CD4-positive, CD25-positive, alpha-beta regulatory T cell (primary cell): ENCODE data around the gene RHBDF1. TPM values are rescaled to one million over a fixed set of nuclear protein-coding genes. Genes with fewer than 3 reads are reported as not detected.

Experiments
- ATAC-seq, 2 donors: fragments of 150-1000 bp; cut with Tn5 transposase; one replicate each; pipeline ENCODE4 v1.10.0; 2021; ENCODE audit warnings: low read depth in 2 of 2, moderate number of reproducible peaks in 2 of 2, moderate library complexity in 1 of 2
- DNase-seq, 3 donors: peaks; one replicate each; pipeline versions ENCODE4 v3.0.0 to v3.0.0-alpha.2; 2012 to 2022; ENCODE audit warnings: mixed read lengths in 1 of 3
- H3K27ac ChIP-seq: one replicate; pipeline ENCODE4 v1.7.0; 2013; ENCODE audit warnings: mild to moderate bottlenecking, low read length; ENCODE audit not compliant: insufficient read depth, poor library complexity, severe bottlenecking
- H3K27me3 ChIP-seq: one replicate; pipeline ENCODE4 v1.7.0; 2013; ENCODE audit warnings: low read length; ENCODE audit not compliant: control insufficient read depth, insufficient read depth
- H3K36me3 ChIP-seq: one replicate; pipeline ENCODE4 v1.7.0; 2013; ENCODE audit warnings: mild to moderate bottlenecking, low read length, moderate library complexity; ENCODE audit not compliant: control insufficient read depth, insufficient read depth
- H3K4me1 ChIP-seq: 2 replicates; pipeline ENCODE4 v1.7.0; 2013; ENCODE audit warnings: mild to moderate bottlenecking, low read length; ENCODE audit not compliant: insufficient read depth, control insufficient read depth, poor library complexity, severe bottlenecking
- H3K4me3 ChIP-seq: one replicate; pipeline ENCODE4 v1.7.0; 2013; ENCODE audit warnings: low read depth, mild to moderate bottlenecking, low read length, moderate library complexity
- H3K9me3 ChIP-seq, 2 experiments: 1 replicate in 1 of 2; 2 replicates in 1 of 2; pipeline ENCODE4 v1.7.0; 2013; ENCODE audit warnings: low read length in 2 of 2, mild to moderate bottlenecking in 1 of 2, moderate library complexity in 1 of 2; ENCODE audit not compliant: control insufficient read depth in 2 of 2
- H3K27ac Mint-ChIP-seq, 3 donors: one replicate each; pipeline ENCODE4 v1.8.0; 2020 to 2022; ENCODE audit warnings: mild to moderate bottlenecking in 3 of 3, mixed read lengths in 3 of 3, moderate library complexity in 2 of 3
- H3K27me3 Mint-ChIP-seq: one replicate; pipeline ENCODE4 v1.8.0; 2022; ENCODE audit warnings: mild to moderate bottlenecking, mixed read lengths
- H3K36me3 Mint-ChIP-seq: one replicate; pipeline ENCODE4 v1.8.0; 2020; ENCODE audit warnings: mixed read lengths
- H3K4me1 Mint-ChIP-seq, 4 donors: one replicate each; pipeline ENCODE4 v1.8.0; 2020 to 2022; ENCODE audit warnings: mixed read lengths in 4 of 4, mild to moderate bottlenecking in 1 of 4
- H3K4me3 Mint-ChIP-seq, 4 donors: one replicate each; pipeline ENCODE4 v1.8.0; 2020 to 2022; ENCODE audit warnings: mild to moderate bottlenecking in 4 of 4, mixed read lengths in 4 of 4, moderate library complexity in 3 of 4
- H3K9me3 Mint-ChIP-seq, 7 donors: one replicate each; pipeline ENCODE4 v1.8.0; 2020 to 2022; ENCODE audit warnings: mixed read lengths in 7 of 7, mild to moderate bottlenecking in 3 of 7, moderate library complexity in 2 of 7
- polyA plus RNA-seq, 4 donors: library from polyadenylated mRNA; unstranded; fragments of 300-500 nt; fragmentation: Illumina TruSeq; gene quantifications; one replicate each; pipeline ENCODE4 v1.2.3, GENCODE V29; 2021
- total RNA-seq: library from RNA; stranded (reverse); gene quantifications from one replicate; pipeline ENCODE4 v1.2.3, GENCODE V29; 2022

The RHBDF1 gene
- total and polyA plus RNA-seq, 5 donors from 2014 or later: 0.67 TPM; not detected in 4

- peaks cover 3 to 9% (median 5%) of the 10 kb centered on the region in 4 donors for H3K4me1 Mint-ChIP-seq
- Histone ChIP-seq H3K4me1 (no peaks in the 10 kb centered on the region), H3K27me3 (no peaks in the 10 kb centered on the region), H3K9me3 (no peaks in the 10 kb centered on the region), H3K27ac (no peak overlapping the region), H3K36me3 (peaks cover 3% of the 10 kb centered on the region), H3K4me3 (no peak overlapping the region)
- H3K4me3 Mint-ChIP-seq: no peak overlapping the region
- no peaks in the 10 kb centered on the region for H3K27me3 Mint-ChIP-seq
- no peaks in the 10 kb centered on the region for H3K9me3 Mint-ChIP-seq
- no peak for ATAC-seq
- DNase-seq: no peak
- H3K36me3 Mint-ChIP-seq: peaks cover 10% of the 10 kb centered on the region
- H3K27ac Mint-ChIP-seq: no peak overlapping the region
Observed at GRCh38 chr16:102060-102855, 29.8 kb upstream of the RHBDF1 start.

DNA sequence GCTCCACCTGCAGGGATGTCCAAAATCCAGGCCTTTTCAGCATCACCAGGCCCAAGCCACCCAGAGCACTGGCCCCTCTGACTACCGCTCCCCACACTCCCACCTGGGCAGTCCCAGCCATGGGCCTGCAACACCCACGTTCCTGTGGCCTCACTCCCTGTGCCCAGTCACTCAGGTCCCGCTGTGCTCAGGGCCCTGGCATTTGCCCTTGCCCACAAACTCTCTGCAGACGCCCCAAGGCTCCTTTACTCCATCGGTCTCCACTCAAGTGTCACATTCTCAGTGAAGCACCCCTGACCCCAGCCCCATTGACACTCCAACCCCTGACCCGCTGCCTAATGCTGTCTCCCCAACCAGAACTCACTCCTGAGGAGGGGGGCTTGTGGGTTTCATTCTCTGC lies 29.2 kb upstream of the RHBDF1 start:
- ATAC-seq (no peak), DNase-seq (no peak)
- peaks cover 4% of the 10 kb centered on the region for H3K4me1 ChIP-seq
- peak overlapping the region in 1 of 4 donors; percentile 43 for H3K4me3 Mint-ChIP-seq
- H3K27me3 Mint-ChIP-seq: no peaks in the 10 kb centered on the region
- no peaks in the 10 kb centered on the region for H3K9me3 Mint-ChIP-seq
- H3K36me3 ChIP-seq: peaks cover 3% of the 10 kb centered on the region
- H3K4me1 Mint-ChIP-seq: peaks cover 0 to 10% (median 3%) of the 10 kb centered on the region in 4 donors
- no peak overlapping the region for H3K27ac Mint-ChIP-seq
- no peak overlapping the region for H3K27ac ChIP-seq
- peaks cover 10% of the 10 kb centered on the region for H3K36me3 Mint-ChIP-seq
- no peaks in the 10 kb centered on the region for H3K27me3 ChIP-seq
- no peaks in the 10 kb centered on the region for H3K9me3 ChIP-seq
- H3K4me3 ChIP-seq: no peak overlapping the region

DNA sequence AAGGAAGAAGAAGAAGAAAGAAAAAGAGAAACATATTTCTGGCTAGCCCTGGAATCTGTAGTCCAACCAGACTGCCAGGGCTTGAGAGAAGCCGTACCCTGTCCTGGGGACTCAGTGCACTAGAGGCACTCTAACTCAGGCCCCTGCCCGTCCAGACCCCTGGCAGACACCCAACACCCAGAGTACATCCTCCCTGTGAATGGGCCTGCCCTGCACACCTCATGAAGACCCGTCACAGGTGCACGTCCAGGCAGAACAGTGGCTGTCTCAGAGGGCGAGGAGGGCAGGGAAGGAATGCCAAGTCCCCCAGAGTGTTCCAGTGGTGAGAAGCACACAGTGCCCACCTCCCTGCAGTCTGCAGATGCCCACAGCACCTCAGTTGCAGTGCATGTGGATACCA lies 28.6 kb upstream of the RHBDF1 start:
- DNase-seq (no peak), ATAC-seq (no peak)
- peaks cover 10% of the 10 kb centered on the region for H3K36me3 Mint-ChIP-seq
- peaks cover 3% of the 10 kb centered on the region for H3K36me3 ChIP-seq
- peaks cover 0 to 10% (median 3%) of the 10 kb centered on the region in 4 donors for H3K4me1 Mint-ChIP-seq
- no peaks in the 10 kb centered on the region for H3K9me3 ChIP-seq
- H3K9me3 Mint-ChIP-seq: no peaks in the 10 kb centered on the region
- no peaks in the 10 kb centered on the region for H3K27me3 Mint-ChIP-seq
- H3K27me3 ChIP-seq: no peaks in the 10 kb centered on the region
- H3K4me3 Mint-ChIP-seq: no peak overlapping the region
- H3K27ac Mint-ChIP-seq: no peak overlapping the region
- peaks cover 4% of the 10 kb centered on the region for H3K4me1 ChIP-seq
- no peak overlapping the region for H3K4me3 ChIP-seq
- no peak overlapping the region for H3K27ac ChIP-seq

- no peak overlapping the region for H3K27ac Mint-ChIP-seq
- peaks cover 4% of the 10 kb centered on the region for H3K4me1 ChIP-seq
- no peaks in the 10 kb centered on the region for H3K9me3 Mint-ChIP-seq
- no peak overlapping the region for H3K27ac ChIP-seq
- H3K27me3 ChIP-seq: no peaks in the 10 kb centered on the region
- H3K4me3 Mint-ChIP-seq: no peak overlapping the region
- no peaks in the 10 kb centered on the region for H3K36me3 ChIP-seq
- ATAC-seq: no peak
- H3K27me3 Mint-ChIP-seq: no peaks in the 10 kb centered on the region
- H3K4me1 Mint-ChIP-seq: peaks cover 0 to 12% (median 3%) of the 10 kb centered on the region in 4 donors
- DNase-seq: no peak
- peaks cover 3% of the 10 kb centered on the region for H3K36me3 Mint-ChIP-seq
- H3K4me3 ChIP-seq: no peak overlapping the region
- no peaks in the 10 kb centered on the region for H3K9me3 ChIP-seq
Observed at GRCh38 chr16:97822-98221, 25.4 kb upstream of the RHBDF1 start.

- peak; percentile 81 to 89 (median 88) for DNase-seq
- H3K27ac ChIP-seq: no peak overlapping the region
- no peak overlapping the region for H3K4me3 Mint-ChIP-seq
- ATAC-seq: peak; percentile 96 to 97
- H3K27me3 ChIP-seq: no peaks in the 10 kb centered on the region
- H3K27ac Mint-ChIP-seq: peak overlapping the region in 1 of 3 donors; percentile 9
- no peaks in the 10 kb centered on the region for H3K36me3 ChIP-seq
- H3K9me3 ChIP-seq: no peaks in the 10 kb centered on the region
- H3K9me3 Mint-ChIP-seq: no peaks in the 10 kb centered on the region
- H3K4me1 ChIP-seq: peaks cover 4% of the 10 kb centered on the region
- peaks cover 0 to 12% (median 4%) of the 10 kb centered on the region in 4 donors for H3K4me1 Mint-ChIP-seq
- H3K4me3 ChIP-seq: no peak overlapping the region
- peaks cover 3% of the 10 kb centered on the region for H3K36me3 Mint-ChIP-seq
- H3K27me3 Mint-ChIP-seq: no peaks in the 10 kb centered on the region
Observed at GRCh38 chr16:96935-97381, 24.5 kb upstream of the RHBDF1 start.

DNA sequence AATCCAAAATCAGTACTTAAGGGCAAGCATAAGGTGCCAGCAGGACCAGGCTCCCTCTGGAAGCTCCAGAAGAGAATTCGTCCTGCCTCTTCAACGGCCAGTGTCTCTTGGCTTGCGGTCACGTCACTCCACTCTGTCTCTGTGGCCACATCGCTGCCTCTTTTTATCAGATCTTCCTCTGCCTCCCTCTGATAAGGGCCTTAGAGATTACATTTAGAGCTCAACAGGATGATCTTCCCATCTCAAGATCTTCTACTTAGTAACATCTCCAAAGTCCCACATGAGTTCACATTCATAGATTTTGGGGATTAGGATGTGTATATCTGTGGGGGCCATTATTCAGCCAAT lies 22.5 kb upstream of the RHBDF1 start:
- Histone ChIP-seq H3K4me3 (no peak overlapping the region), H3K27ac (no peak overlapping the region), H3K36me3 (no peaks in the 10 kb centered on the region), H3K4me1 (peaks cover 4% of the 10 kb centered on the region), H3K9me3 (no peaks in the 10 kb centered on the region), H3K27me3 (no peaks in the 10 kb centered on the region)
- H3K9me3 Mint-ChIP-seq: no peaks in the 10 kb centered on the region
- H3K4me3 Mint-ChIP-seq: no peak overlapping the region
- no peaks in the 10 kb centered on the region for H3K27me3 Mint-ChIP-seq
- peaks cover 6% of the 10 kb centered on the region for H3K36me3 Mint-ChIP-seq
- no peak for DNase-seq
- peak overlapping the region in 1 of 3 donors; percentile 29 for H3K27ac Mint-ChIP-seq
- ATAC-seq: no peak
- H3K4me1 Mint-ChIP-seq: peaks cover 0 to 12% (median 4%) of the 10 kb centered on the region in 4 donors

- H3K27me3 ChIP-seq: no peaks in the 10 kb centered on the region
- Mint-ChIP-seq H3K36me3 (peaks cover 3% of the 10 kb centered on the region), H3K4me1 (peaks cover 0 to 12% (median 4%) of the 10 kb centered on the region in 4 donors), H3K27me3 (no peaks in the 10 kb centered on the region), H3K27ac (no peak overlapping the region), H3K4me3 (no peak overlapping the region), H3K9me3 (no peaks in the 10 kb centered on the region)
- peaks cover 2% of the 10 kb centered on the region for H3K36me3 ChIP-seq
- DNase-seq (no peak), ATAC-seq (no peak)
- H3K27ac ChIP-seq: no peak overlapping the region
- no peaks in the 10 kb centered on the region for H3K9me3 ChIP-seq
- peaks cover 4% of the 10 kb centered on the region for H3K4me1 ChIP-seq
- no peak overlapping the region for H3K4me3 ChIP-seq
Observed at GRCh38 chr16:92431-93339, 20.3 kb upstream of the RHBDF1 start.
